HTR-8/SVneo (cell line): ENCODE data around the gene ROR2.
A peak's percentile ranks its signal among the peaks of the same experiment; 100 is the strongest.

Source experiments
- DNase-seq: peaks from one replicate; pipeline ENCODE4 v3.0.0; 2011; ENCODE audit warnings: low spot score, mixed read lengths; ENCODE audit not compliant: insufficient read length
- FAIRE-seq: peaks from 2 replicates; lab custom pipeline; 2011; peaks lifted over from hg19 to GRCh38; lab: Jason Lieb, UNC

The ROR2 gene

GRCh38 chr9:91765296-91765695 is 184.7 kb downstream of the ROR2 start:
- FAIRE-seq, result no peak
- DNase-seq, result no peak

DNA sequence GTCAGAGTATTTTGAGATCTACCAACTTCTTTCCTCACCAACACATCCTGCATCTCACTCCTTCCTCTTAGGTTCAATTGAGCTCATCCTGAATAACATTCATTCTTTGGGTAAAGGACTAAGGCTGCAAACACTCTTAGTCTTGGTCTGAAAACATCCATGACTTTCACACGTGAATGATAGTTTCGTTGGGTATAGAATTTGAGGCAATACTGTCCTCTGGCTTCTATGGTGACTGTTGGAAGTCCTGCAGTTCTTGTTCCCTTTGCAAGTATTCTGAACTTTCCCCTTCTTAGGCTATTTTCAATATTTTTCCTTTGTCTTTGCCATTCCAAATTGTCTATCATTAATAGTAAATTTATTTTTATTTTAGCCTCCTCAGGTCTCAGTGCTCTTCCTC is 185.4 kb downstream of the ROR2 start:
- FAIRE-seq (no peak), DNase-seq (no peak)

DNA sequence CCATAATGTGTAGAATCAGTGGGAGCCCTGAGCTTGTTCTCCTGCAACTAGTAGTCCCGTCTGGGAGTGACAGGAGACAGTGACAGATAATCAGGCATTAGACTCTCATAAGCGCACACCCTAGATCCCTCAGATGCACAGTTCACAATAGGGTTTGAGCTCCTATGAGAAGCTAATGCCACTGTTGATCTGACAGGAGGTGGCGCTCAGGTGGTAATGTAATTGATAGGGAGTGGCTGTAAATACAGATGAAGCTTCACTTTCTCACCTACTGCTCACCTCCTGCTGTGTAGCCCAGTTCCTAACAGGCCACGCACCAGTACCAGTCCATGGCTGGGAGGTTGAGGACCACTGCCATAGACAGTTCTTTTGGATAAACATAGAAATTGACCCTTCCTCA is 188.7 kb downstream of the ROR2 start:
- no peak for FAIRE-seq

DNA sequence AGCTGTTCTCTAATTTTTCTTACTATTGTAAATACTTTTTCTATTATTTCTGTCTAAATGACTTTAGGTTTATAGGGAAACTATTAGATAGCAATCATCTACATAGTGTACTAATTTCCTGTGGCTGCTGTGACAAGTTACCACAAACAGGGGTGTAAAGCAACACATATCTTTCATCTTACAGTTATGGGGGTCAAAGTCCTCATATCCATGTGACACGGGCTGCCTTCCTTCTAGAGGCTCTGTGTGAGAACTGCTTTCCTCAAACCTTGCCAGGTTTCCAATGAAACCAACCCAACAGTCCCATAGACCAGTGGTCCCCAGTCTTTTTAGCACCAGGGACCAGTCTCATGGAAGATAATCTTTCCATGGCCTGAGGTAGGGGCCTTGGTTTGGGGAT is 189.1 kb downstream of the ROR2 start:
- no peak for FAIRE-seq
- DNase-seq, result no peak

More for the DNA sequence above, 188.7 kb downstream of the ROR2 start:
- no peak for DNase-seq

DNA sequence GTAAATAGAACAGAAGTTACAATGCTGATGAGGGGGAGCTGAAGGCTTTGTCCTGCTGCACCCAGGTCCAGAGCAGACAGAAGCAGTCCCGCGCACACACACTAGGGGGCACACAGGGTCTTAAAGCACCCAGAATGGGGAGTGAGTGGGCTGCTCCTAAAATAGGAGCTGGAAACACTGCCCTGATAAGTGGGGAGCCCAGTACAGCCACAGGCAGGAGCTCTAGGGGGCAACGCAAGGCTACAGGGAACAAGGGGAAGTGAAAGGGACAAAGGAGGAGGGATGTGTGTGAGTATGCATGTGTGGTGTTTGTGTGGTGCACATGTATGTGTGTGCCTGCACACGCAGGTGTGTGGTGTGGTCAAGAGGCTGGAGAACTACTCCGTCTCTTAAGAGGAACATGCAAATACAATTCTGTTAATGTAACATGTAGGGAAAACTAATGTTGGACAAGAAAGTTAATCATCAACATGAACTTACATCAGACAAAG is 191.5 kb downstream of the ROR2 start:
- DNase-seq (peak; percentile 51), FAIRE-seq (no peak)

- FAIRE-seq (no peak), DNase-seq (no peak)
Measured at GRCh38 chr9:91757782-91758181, 192.2 kb downstream of the ROR2 start.

DNA sequence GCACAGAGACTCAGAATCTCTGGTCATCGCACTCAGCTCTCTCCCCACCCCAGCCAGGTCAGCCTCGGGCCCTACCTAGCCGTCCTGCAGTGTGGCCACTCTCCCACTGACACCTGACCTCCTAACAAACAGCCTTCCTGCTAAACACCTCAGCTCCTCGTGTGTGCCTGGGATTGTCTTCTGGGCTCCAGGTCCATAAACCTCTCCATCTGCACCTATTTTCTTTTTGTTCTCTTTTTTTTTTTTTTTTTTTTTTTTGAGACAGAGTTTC is 193.6 kb downstream of the ROR2 start:
- FAIRE-seq, result no peak
- DNase-seq, result no peak

DNA sequence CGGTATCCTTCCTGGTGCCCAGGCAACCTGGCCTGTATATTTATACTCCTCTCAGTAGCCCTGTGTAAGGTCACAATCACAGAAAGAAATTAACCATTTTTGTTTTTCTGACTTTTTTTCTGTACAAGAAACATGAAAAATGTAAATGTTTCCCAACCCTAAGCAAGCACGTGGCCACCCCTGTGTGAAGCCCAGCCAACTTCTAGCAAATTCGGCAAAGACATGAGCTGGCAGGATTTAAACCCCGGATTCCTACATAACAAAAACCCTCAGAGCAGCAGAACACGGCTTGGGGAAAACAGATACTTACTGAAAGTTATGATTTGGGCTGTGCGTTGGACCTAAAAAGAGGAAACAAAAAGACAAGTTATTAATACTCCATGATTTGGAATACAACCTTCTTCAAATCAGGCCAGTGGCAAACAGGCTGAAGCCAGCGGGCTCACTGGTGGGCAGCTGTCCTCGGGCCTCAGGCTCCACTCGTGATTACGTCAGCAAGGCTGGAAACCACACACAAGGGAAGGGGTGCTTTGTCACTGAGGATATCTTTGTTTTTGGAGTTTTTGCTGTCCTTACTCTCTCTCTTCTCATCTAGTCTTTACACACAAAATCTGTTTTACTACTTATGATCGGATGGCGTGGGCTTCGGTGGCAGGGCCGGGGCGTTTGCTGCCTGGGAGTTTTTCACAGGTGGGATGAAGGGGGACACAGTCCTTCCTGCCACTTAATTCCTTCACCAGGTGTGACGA is 194.1 kb downstream of the ROR2 start:
- no peak for FAIRE-seq
- DNase-seq, result no peak

DNA sequence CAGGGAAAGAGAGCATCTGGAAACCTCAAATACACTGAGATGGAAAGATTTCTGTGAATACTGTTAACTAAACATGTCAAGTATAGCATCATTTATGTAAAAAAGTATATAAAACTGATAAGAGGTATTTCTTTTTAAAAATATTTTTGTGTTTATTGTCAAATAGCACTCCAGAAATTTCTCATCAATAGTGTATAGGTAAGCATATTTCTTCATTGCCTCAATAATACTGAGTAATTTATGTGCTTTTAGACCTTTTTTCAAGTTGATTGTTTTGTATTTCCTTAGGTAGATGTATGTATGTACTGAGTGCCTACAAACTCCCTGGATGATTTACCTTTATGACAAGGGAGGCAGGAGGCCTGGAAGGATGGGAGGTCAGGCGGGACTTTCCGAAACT is 196.3 kb downstream of the ROR2 start:
- no peak for DNase-seq
- FAIRE-seq, result no peak

DNA sequence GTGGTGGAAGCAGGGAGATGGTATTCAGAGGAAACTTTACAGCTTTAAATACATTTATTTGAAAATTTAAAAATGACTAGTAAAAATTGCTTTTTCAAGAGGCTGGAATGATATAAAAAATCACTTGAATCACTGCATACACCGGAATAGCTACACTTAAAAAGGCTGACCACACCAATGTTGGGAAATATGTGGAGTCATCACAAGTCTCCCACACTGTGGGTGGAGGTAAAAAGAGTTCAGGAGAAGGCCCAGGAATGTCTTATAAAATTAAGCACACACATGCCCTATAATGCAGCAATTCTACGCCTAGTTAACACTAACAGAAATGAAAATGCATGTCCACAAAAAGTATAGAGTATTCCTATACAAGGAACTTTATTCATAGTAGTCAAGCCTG is 198.1 kb downstream of the ROR2 start:
- DNase-seq (no peak), FAIRE-seq (no peak)

DNA sequence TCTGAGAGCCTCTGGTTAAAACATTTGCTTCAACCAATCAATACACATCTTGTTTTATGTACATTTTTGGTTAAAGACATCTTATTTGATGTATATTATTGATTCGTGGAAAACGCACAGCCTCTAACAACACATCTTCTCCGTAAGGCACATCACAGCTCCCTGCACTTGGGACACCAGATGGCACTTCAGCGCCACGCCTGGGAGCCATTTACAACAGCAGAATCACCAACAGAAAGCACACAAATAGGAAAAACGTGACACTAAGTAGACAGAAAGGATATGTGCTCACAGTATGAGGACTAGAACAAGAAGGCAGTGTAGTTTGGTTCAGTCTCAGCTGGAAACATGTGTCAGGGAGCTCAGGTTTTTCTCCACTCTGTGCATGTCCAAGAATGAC is 199.7 kb downstream of the ROR2 start:
- no peak for DNase-seq
- FAIRE-seq, result no peak

DNA sequence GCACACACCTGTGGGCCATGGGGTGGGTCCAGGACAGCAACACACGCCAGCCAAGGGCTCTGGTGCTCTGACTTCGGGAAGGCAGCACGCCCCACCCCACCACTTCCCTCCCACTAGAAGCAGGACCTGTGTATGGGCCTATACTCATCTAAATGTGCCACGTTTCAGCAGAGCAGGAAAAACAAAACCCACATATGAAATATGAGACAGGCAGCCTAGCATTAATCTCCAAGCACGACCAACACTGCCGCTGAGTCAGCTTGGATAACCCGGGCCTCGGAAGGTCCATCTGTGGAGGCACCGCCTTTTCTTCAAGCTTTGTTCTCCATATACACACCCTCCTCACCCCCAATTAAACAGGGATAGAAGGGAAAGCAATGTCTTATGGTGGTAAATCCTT is 203.1 kb downstream of the ROR2 start:
- FAIRE-seq (peak; percentile 70), DNase-seq (peak; percentile 28)

DNA sequence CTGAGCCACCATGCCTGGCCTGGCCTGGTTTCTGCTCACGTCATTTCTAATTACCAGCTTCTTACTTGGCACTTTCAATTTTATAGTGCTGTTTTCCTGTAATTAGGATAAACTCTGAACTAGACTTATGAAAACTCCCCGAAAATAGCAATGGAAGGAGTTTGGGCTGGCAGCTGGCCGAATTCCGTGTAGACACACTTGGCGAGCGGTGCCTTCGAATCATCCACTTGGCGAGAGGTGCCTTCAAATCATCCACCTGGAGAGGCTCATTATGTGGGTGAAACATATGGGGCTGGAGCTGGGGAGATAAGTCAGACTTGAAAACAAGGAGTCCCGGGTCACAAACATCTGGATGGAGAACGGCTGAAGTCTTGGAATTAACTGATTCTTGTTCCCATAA is 203.7 kb downstream of the ROR2 start:
- FAIRE-seq (no peak), DNase-seq (no peak)

DNA sequence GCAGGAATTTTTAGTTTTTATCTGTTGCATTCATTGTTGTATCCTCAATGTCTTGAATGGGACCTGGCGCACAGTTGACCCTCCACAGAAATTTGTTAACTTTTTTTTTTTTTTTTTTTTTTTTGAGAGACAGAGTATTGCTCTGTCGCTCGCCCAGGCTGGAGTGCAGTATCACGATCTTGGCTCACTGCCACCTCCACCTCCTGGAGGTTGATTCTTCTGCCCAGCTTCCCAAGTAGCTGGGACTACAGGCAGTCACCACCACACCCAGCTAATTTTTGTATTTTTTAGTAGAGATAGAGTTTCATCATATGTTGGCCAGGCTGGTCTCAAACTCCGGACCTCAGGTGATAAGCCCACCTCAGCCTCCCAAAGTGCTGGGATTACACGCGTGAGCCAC is 205.9 kb downstream of the ROR2 start:
- DNase-seq (no peak), FAIRE-seq (no peak)

- FAIRE-seq, result no peak
- no peak for DNase-seq
Measured at GRCh38 chr9:91741522-91741921, 208.5 kb downstream of the ROR2 start.

GRCh38 chr9:91740701-91741100 is 209.3 kb downstream of the ROR2 start:
- peak; percentile 11 for DNase-seq
- no peak for FAIRE-seq

GRCh38 chr9:91736898-91737601 is 213.0 kb downstream of the ROR2 start:
- no peak for FAIRE-seq
- DNase-seq, result no peak

GRCh38 chr9:91736311-91736710 is 213.7 kb downstream of the ROR2 start:
- DNase-seq (no peak), FAIRE-seq (no peak)

DNA sequence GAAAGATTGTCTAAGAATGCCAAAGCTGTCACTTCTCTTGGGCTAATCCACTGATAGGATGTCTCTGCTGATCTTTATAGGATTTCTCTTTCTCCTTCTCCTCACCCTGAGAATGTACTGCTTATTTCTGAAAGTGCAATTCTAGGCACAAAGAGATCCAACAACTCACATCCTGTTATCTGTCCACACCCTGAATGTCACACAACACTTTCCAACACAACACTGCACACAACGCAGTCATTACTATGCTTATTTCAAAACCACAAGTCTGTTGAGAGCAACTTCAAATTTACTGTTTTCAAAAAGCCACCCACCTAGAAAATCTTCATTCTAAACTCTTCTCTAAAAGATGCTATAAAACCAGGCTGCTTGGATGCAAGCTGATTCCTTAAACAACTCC is 215.0 kb downstream of the ROR2 start:
- no peak for FAIRE-seq
- no peak for DNase-seq

DNA sequence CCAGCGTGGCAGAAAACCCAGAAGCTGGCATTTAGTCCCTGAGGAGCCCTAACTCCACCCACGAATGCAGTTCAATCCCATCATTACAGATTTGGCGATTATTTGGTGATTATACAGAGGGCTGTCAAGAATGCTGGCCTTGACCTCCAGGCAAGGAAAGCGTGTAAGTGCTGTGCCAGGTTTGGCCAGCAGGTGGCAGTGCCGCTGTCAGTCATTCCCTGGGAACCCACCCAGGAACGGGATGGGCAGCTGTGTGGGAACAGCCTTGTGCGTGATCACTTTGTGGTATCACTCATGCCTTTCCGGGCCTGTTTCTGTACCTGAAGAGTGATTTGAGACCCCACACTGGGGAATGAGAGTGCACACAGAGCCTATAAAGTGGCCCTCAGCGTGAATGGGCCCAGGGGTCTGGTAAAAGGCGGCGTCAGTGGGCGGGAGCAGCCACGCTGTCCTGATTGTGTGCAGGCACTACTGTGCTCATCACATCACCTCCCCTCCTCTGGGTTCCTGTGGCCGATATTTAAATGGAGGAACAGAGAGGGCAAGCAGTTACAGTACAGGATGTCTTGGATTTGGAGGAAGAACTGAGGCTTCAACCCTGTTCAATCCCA is 215.6 kb downstream of the ROR2 start:
- DNase-seq, result peak; percentile 79
- peak; percentile 62 for FAIRE-seq

DNA sequence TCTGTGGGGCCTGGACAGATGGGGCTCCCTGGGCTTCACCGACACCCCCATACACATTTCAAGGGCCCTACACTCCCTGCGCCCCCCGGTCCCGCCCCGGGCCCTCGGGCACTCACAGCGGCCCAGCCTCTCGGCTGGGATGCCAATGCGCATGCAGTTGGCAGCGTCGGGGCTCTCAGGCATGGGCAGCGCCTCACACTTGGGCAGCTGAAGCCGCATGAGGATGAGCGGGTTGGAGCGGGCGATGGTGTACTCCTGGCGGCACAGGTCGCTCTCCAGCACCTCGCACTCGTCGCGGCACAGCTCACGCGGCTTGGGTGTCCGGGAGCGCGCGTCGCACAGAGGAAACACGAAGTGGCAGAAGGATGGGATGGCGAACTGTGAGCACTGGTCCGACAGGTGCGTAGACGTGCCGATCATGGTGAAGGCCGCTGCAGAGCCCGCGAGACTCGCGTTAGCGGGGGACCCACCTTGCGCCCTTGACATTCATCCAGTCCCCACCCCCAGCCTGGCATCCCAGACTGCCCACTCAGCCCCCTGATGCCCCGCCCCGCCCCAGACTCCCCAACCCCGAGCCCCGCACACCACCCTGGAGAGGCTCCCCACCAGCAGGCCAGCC is 216.9 kb downstream of the ROR2 start:
- no peak for FAIRE-seq
- no peak for DNase-seq
